ENCODE measurements around the gene RAB15.

RAB15 gene

GRCh38 chr14:64942531-64943111, 29.5 kb downstream of the RAB15 start, which contains the start of gene GPX2:
Gene GPX2, minus strand, starts transcription at chr14:64942745. Its CDS starts 19 bp downstream, at chr14:64942726.
- TF ChIP-seq FOXP2 (optimal IDR thresholded peaks at IDR 0.05; ENCODE audit: borderline replicate concordance, extremely low read depth, extremely low read length, insufficient read depth) (no peak), POLR2AphosphoS5 (IDR thresholded peaks at IDR 0.05; ENCODE audit: low read depth, low read length) (no peak), SIN3A (IDR thresholded peaks at IDR 0.05; ENCODE audit: borderline replicate concordance, insufficient read depth, low read length) (no peak), TAF1 (IDR thresholded peaks at IDR 0.05; ENCODE audit: borderline replicate concordance, insufficient read depth, low read length) (no peak)

- TF ChIP-seq TAF1 (IDR thresholded peaks at IDR 0.05; ENCODE audit: borderline replicate concordance, insufficient read depth, low read length) (no peak), SIN3A (IDR thresholded peaks at IDR 0.05; ENCODE audit: borderline replicate concordance, insufficient read depth, low read length) (no peak), FOXP2 (optimal IDR thresholded peaks at IDR 0.05; ENCODE audit: borderline replicate concordance, extremely low read depth, extremely low read length, insufficient read depth) (no peak), REST (IDR thresholded peaks at IDR 0.05; ENCODE audit: insufficient read depth in 1 of 2, low read depth in 2 of 2, low read length in 2 of 2) (no peak), POLR2AphosphoS5 (IDR thresholded peaks at IDR 0.05; ENCODE audit: low read depth, low read length) (no peak)
Observed at GRCh38 chr14:64940336-64940910, 31.7 kb downstream of the RAB15 start.

- TF ChIP-seq FOXP2 (optimal IDR thresholded peaks at IDR 0.05; ENCODE audit: borderline replicate concordance, extremely low read depth, extremely low read length, insufficient read depth) (no peak), POLR2AphosphoS5 (IDR thresholded peaks at IDR 0.05; ENCODE audit: low read depth, low read length) (no peak), TAF1 (IDR thresholded peaks at IDR 0.05; ENCODE audit: borderline replicate concordance, insufficient read depth, low read length) (no peak), SIN3A (IDR thresholded peaks at IDR 0.05; ENCODE audit: borderline replicate concordance, insufficient read depth, low read length) (no peak), REST (IDR thresholded peaks at IDR 0.05; ENCODE audit: insufficient read depth in 1 of 2, low read depth in 2 of 2, low read length in 2 of 2) (no peak)
Observed at GRCh38 chr14:64939817-64940190, 32.3 kb downstream of the RAB15 start.

- no peak for TF ChIP-seq SIN3A (IDR thresholded peaks at IDR 0.05; ENCODE audit: borderline replicate concordance, insufficient read depth, low read length)
Observed at GRCh38 chr14:64938972-64939816, 32.9 kb downstream of the RAB15 start.

GRCh38 chr14:64937821-64938193, 34.3 kb downstream of the RAB15 start:
- TF ChIP-seq REST (IDR thresholded peaks at IDR 0.05; ENCODE audit: insufficient read depth in 1 of 2, low read depth in 2 of 2, low read length in 2 of 2) (no peak), POLR2AphosphoS5 (IDR thresholded peaks at IDR 0.05; ENCODE audit: low read depth, low read length) (no peak), TAF1 (IDR thresholded peaks at IDR 0.05; ENCODE audit: borderline replicate concordance, insufficient read depth, low read length) (no peak), SIN3A (IDR thresholded peaks at IDR 0.05; ENCODE audit: borderline replicate concordance, insufficient read depth, low read length) (no peak), FOXP2 (optimal IDR thresholded peaks at IDR 0.05; ENCODE audit: borderline replicate concordance, extremely low read depth, extremely low read length, insufficient read depth) (no peak)
